Measurements from ENCODE around the gene CBLN3. TPM values are rescaled to one million over a fixed set of nuclear protein-coding genes. Genes with fewer than 3 reads are reported as not detected.

Gene CBLN3
- total and polyA plus RNA-seq, 4 donors, result 0.07 to 0.79 (median 0.46) TPM

DNA sequence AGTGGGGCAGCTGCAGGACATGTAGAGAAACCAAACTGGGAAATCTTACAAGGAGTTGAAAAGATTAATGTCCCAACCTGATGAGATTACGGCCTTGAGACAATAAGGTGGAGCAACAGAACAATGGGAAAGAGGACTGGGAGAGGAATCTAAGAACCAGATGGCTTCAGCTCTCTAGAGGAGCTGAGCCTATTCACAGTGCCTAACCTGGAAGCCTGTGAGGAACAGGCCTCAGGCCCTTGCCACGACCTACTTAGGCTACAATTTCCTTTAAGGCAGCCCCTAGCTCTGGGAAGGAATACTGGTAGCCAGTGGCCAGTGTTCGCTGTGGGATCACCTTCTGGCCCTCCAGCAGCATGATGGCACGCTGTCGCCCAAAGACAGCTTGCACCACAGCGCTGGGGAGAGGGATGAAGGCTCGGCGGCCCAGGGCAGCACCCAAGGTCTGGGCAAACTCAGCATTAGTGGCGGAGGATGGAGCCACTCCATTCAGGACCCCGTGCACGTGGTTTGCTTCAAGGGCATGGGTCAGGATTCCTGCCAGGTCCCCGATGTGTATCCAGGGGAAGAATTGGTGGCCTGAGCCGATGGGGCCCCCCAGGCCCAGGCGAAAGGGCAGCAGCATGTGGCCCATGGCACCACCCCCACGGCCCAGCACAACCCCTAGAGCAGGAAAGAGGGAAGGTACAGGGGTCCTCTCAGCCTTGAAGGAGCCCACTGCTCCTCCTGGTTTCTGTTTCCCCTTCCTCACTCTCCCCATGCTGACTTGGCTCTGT, 10.6 kb upstream of the CBLN3 start:
- Histone ChIP-seq H3K9me3 (ENCODE audit: control insufficient read depth in 4 of 4, low read length in 3 of 4) (no peaks in the 10 kb centered on the region), H3K4me3 (ENCODE audit: low read depth in 1 of 3, low read length in 3 of 3) (no peak overlapping the region), H3K27me3 (ENCODE audit: control insufficient read depth in 4 of 4, insufficient read depth in 4 of 4, low read length in 3 of 4) (no peaks in the 10 kb centered on the region), H3K9ac (ENCODE audit: low read depth in 1 of 2, low read length in 2 of 2) (no peak overlapping the region), H3K27ac (ENCODE audit: low read depth in 1 of 2, low read length in 2 of 2) (no peak overlapping the region), H3K4me1 (ENCODE audit: control insufficient read depth in 4 of 4, insufficient read depth in 4 of 4, low read length in 3 of 4) (peaks cover 5 to 56% (median 33%) of the 10 kb centered on the region in 4 donors), H3K36me3 (ENCODE audit: control insufficient read depth in 4 of 4, insufficient read depth in 3 of 4, low read depth in 1 of 4, low read length in 3 of 4) (peaks cover 8 to 41% (median 30%) of the 10 kb centered on the region in 4 donors)
- DNase-seq (ENCODE audit: low spot score), result no peak
- no peak for TF ChIP-seq JUND (IDR thresholded peaks at IDR 0.05)
- TF ChIP-seq FOXA1 (IDR thresholded peaks at IDR 0.05), result no peak
- no peak for TF ChIP-seq GABPA (IDR thresholded peaks at IDR 0.05 in 1 of 2, conservative IDR thresholded peaks at IDR 0.05 in 1 of 2)
- no peak for TF ChIP-seq HNF4G (IDR thresholded peaks at IDR 0.05)
- no peak for TF ChIP-seq SP1 (IDR thresholded peaks at IDR 0.05)
- no peak for TF ChIP-seq EGR1 (IDR thresholded peaks at IDR 0.05; ENCODE audit: low read depth in 2 of 2)
- TF ChIP-seq FOXA2 (IDR thresholded peaks at IDR 0.05), result no peak
- TF ChIP-seq, protein P1, sequence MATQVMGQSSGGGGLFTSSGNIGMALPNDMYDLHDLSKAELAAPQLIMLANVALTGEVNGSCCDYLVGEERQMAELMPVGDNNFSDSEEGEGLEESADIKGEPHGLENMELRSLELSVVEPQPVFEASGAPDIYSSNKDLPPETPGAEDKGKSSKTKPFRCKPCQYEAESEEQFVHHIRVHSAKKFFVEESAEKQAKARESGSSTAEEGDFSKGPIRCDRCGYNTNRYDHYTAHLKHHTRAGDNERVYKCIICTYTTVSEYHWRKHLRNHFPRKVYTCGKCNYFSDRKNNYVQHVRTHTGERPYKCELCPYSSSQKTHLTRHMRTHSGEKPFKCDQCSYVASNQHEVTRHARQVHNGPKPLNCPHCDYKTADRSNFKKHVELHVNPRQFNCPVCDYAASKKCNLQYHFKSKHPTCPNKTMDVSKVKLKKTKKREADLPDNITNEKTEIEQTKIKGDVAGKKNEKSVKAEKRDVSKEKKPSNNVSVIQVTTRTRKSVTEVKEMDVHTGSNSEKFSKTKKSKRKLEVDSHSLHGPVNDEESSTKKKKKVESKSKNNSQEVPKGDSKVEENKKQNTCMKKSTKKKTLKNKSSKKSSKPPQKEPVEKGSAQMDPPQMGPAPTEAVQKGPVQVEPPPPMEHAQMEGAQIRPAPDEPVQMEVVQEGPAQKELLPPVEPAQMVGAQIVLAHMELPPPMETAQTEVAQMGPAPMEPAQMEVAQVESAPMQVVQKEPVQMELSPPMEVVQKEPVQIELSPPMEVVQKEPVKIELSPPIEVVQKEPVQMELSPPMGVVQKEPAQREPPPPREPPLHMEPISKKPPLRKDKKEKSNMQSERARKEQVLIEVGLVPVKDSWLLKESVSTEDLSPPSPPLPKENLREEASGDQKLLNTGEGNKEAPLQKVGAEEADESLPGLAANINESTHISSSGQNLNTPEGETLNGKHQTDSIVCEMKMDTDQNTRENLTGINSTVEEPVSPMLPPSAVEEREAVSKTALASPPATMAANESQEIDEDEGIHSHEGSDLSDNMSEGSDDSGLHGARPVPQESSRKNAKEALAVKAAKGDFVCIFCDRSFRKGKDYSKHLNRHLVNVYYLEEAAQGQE (IDR thresholded peaks at IDR 0.05), result no peak
- TF ChIP-seq MAX (IDR thresholded peaks at IDR 0.05), result no peak
- TF ChIP-seq RXRA (IDR thresholded peaks at IDR 0.05), result no peak
- WGBS, result 81% methylated on average over 15 of the region's 15 CpGs

DNA sequence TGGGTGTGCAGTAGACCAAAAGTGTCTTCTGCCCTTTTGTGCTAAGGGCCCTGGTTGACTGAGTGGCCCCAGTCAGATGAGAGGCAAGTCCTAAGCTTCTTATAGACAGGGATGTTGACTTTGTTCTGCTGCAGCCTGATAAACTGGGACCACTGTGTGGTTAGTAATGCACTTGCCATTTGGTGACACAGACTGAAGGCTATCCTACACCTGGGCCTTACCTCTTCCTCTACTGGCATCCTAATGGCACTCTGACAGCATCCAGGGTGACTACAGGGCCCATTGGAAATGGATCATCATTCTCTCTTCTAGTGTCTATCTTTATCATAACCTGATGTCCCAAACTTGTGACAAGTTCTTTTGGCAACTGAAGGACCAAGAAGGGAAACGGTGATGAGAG, 9.8 kb upstream of the CBLN3 start:
- Histone ChIP-seq H3K36me3 (ENCODE audit: control insufficient read depth in 4 of 4, insufficient read depth in 3 of 4, low read depth in 1 of 4, low read length in 3 of 4) (peaks cover 8 to 41% (median 30%) of the 10 kb centered on the region in 4 donors), H3K27ac (ENCODE audit: low read depth in 1 of 2, low read length in 2 of 2) (no peak overlapping the region), H3K4me1 (ENCODE audit: control insufficient read depth in 4 of 4, insufficient read depth in 4 of 4, low read length in 3 of 4) (peaks cover 5 to 56% (median 35%) of the 10 kb centered on the region in 4 donors), H3K27me3 (ENCODE audit: control insufficient read depth in 4 of 4, insufficient read depth in 4 of 4, low read length in 3 of 4) (no peaks in the 10 kb centered on the region), H3K9me3 (ENCODE audit: control insufficient read depth in 4 of 4, low read length in 3 of 4) (no peaks in the 10 kb centered on the region), H3K9ac (ENCODE audit: low read depth in 1 of 2, low read length in 2 of 2) (no peak overlapping the region), H3K4me3 (ENCODE audit: low read depth in 1 of 3, low read length in 3 of 3) (no peak overlapping the region)
- no peak for DNase-seq (ENCODE audit: low spot score)
- WGBS, result 79% methylated on average over 1 of the region's 1 CpG
- TF ChIP-seq JUND (IDR thresholded peaks at IDR 0.05) (no peak), YY1 (IDR thresholded peaks at IDR 0.05) (no peak), HNF4G (IDR thresholded peaks at IDR 0.05) (no peak), EGR1 (IDR thresholded peaks at IDR 0.05; ENCODE audit: low read depth in 2 of 2) (no peak), NR2F2 (IDR thresholded peaks at IDR 0.05) (no peak), TAF1 (conservative IDR thresholded peaks at IDR 0.05) (no peak), RAD21 (IDR thresholded peaks at IDR 0.05) (no peak), FOXA1 (IDR thresholded peaks at IDR 0.05) (no peak), HNF4A (conservative IDR thresholded peaks at IDR 0.05) (no peak), GABPA (IDR thresholded peaks at IDR 0.05 in 1 of 2, conservative IDR thresholded peaks at IDR 0.05 in 1 of 2) (no peak)
- TF ChIP-seq, protein P2, sequence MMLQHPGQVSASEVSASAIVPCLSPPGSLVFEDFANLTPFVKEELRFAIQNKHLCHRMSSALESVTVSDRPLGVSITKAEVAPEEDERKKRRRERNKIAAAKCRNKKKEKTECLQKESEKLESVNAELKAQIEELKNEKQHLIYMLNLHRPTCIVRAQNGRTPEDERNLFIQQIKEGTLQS (IDR thresholded peaks at IDR 0.05), result no peak
